Peyer's patch (tissue), 4 donors: ENCODE measurements around the gene PAX2. TPM values are rescaled to one million over a fixed set of nuclear protein-coding genes. Genes with fewer than 3 reads are reported as not detected.

Experiments used
- DNase-seq, 3 donors: peaks; one replicate each; pipeline ENCODE4 v3.0.0-alpha.2; 2017 to 2019
- H3K27ac ChIP-seq, 4 donors: fragments of 200-600 bp; sonication (generic); one replicate each; pipeline ENCODE4 v1.5.1; 2016 to 2019
- H3K27me3 ChIP-seq, 2 donors: fragments of 200-600 bp; sonication (generic); one replicate each; pipeline ENCODE4 v1.5.1; 2019
- H3K36me3 ChIP-seq, 3 donors: fragments of 200-600 bp; sonication (generic); one replicate each; pipeline ENCODE4 v1.5.1; 2016 to 2019
- H3K4me1 ChIP-seq, 4 donors: fragments of 200-600 bp; sonication (generic); one replicate each; pipeline ENCODE4 v1.5.1; 2016 to 2019
- H3K4me3 ChIP-seq, 4 donors: fragments of 200-600 bp; sonication (generic); 1 replicate in 3 of 4; 2 replicates in 1 of 4; pipeline ENCODE4 v1.5.1; 2016 to 2019; ENCODE audit warnings: mild to moderate bottlenecking in 1 of 4
- H3K9me3 ChIP-seq, 4 donors: fragments of 200-600 bp; sonication (generic); one replicate each; pipeline ENCODE4 v1.5.1; 2016 to 2019; ENCODE audit warnings: mild to moderate bottlenecking in 1 of 4
- CTCF ChIP-seq, 6 experiments: fragments of 450-650 bp in 4 of 6; fragments of 200-600 bp in 2 of 6; sonication (generic) in 1 of 6; IDR thresholded peaks; one replicate each; pipeline ENCODE4 v1.5.1; 2017 to 2019; ENCODE audit warnings: antibody characterized with exemption in 6 of 6, mild to moderate bottlenecking in 3 of 6, moderate library complexity in 1 of 6
- POLR2A ChIP-seq, 2 donors: fragments of 450-650 bp; IDR thresholded peaks; one replicate each; pipeline ENCODE4 v1.5.1; 2017; ENCODE audit warnings: antibody characterized with exemption in 2 of 2, mild to moderate bottlenecking in 2 of 2, moderate library complexity in 2 of 2
- total RNA-seq, 4 donors: library from RNA; depleted of rRNA; stranded (reverse); fragments of >200 nt; gene quantifications; one replicate each; pipeline ENCODE4 v1.1.0, GENCODE V29; 2016

PAX2 gene
- total RNA-seq, 4 donors from 2014 or later = not detected

GRCh38 chr10:100869399-100869798, 124.0 kb downstream of the PAX2 start:
- H3K9me3 ChIP-seq = no peaks in the 10 kb centered on the region
- no peak overlapping the region for H3K4me3 ChIP-seq
- TF ChIP-seq CTCF (IDR thresholded peaks at IDR 0.05) = no peak
- TF ChIP-seq POLR2A (IDR thresholded peaks at IDR 0.05) = no peak
- H3K27me3 ChIP-seq = no peaks in the 10 kb centered on the region
- H3K27ac ChIP-seq = no peak overlapping the region
- H3K36me3 ChIP-seq = no peaks in the 10 kb centered on the region
- DNase-seq = no peak
- no peaks in the 10 kb centered on the region for H3K4me1 ChIP-seq

GRCh38 chr10:100872034-100872791, 126.8 kb downstream of the PAX2 start:
- Histone ChIP-seq H3K4me3 (no peak overlapping the region), H3K36me3 (no peaks in the 10 kb centered on the region), H3K9me3 (no peaks in the 10 kb centered on the region), H3K4me1 (peaks cover 0 to 12% (median 0%) of the 10 kb centered on the region in 4 donors), H3K27me3 (no peaks in the 10 kb centered on the region), H3K27ac (no peak overlapping the region)
- peak in 2 of 3 donors; percentile 21 to 59 for DNase-seq
- no peak for TF ChIP-seq POLR2A (IDR thresholded peaks at IDR 0.05)
- peak in 4 of 6 experiments; percentile 28 to 44 (median 35) for TF ChIP-seq CTCF (IDR thresholded peaks at IDR 0.05)

- Histone ChIP-seq H3K4me3 (no peak overlapping the region), H3K4me1 (peaks cover 0 to 12% (median 0%) of the 10 kb centered on the region in 4 donors), H3K27ac (no peak overlapping the region), H3K27me3 (no peaks in the 10 kb centered on the region), H3K9me3 (no peaks in the 10 kb centered on the region), H3K36me3 (no peaks in the 10 kb centered on the region)
- TF ChIP-seq POLR2A (IDR thresholded peaks at IDR 0.05) (no peak), CTCF (IDR thresholded peaks at IDR 0.05) (no peak)
- no peak for DNase-seq
Measured at GRCh38 chr10:100873146-100873826, 127.9 kb downstream of the PAX2 start.

GRCh38 chr10:100873827-100874326, 128.5 kb downstream of the PAX2 start:
- Histone ChIP-seq H3K36me3 (no peaks in the 10 kb centered on the region), H3K27me3 (no peaks in the 10 kb centered on the region), H3K27ac (no peak overlapping the region), H3K4me1 (peaks cover 0 to 12% (median 0%) of the 10 kb centered on the region in 4 donors), H3K9me3 (no peaks in the 10 kb centered on the region), H3K4me3 (no peak overlapping the region)
- no peak for DNase-seq
- TF ChIP-seq POLR2A (IDR thresholded peaks at IDR 0.05) (no peak), CTCF (IDR thresholded peaks at IDR 0.05) (no peak)

GRCh38 chr10:100874702-100875483, 129.5 kb downstream of the PAX2 start:
- TF ChIP-seq POLR2A (IDR thresholded peaks at IDR 0.05) (no peak), CTCF (IDR thresholded peaks at IDR 0.05) (no peak)
- DNase-seq = no peak
- Histone ChIP-seq H3K4me1 (peaks cover 0 to 12% (median 0%) of the 10 kb centered on the region in 4 donors), H3K27ac (no peak overlapping the region), H3K27me3 (no peaks in the 10 kb centered on the region), H3K36me3 (no peaks in the 10 kb centered on the region), H3K9me3 (no peaks in the 10 kb centered on the region), H3K4me3 (no peak overlapping the region)
